ENCODE data around the gene OCLN.

Gene OCLN

GRCh38 chr5:69484891-69485290 is 7.7 kb upstream of the OCLN start:
- Histone ChIP-seq H3K4me2 (ENCODE audit: low read length) (no peak overlapping the region), H2AFZ (ENCODE audit: low read depth, low read length) (no peak overlapping the region), H3K27me3 (ENCODE audit: low read depth, low read length) (no peaks in the 10 kb centered on the region), H3K9ac (ENCODE audit: low read length) (no peak overlapping the region), H3K9me3 (ENCODE audit: insufficient read depth, low read length) (no peaks in the 10 kb centered on the region), H3K27ac (ENCODE audit: low read length) (no peak overlapping the region), H3K36me3 (replicated peaks; ENCODE audit: low read depth, low read length) (no peaks in the 10 kb centered on the region), H3K79me2 (ENCODE audit: low read length) (no peaks in the 10 kb centered on the region), H4K20me1 (ENCODE audit: insufficient read depth, low read length) (no peaks in the 10 kb centered on the region), H3K4me1 (ENCODE audit: low read length) (no peaks in the 10 kb centered on the region), H3K4me3 (ENCODE audit: low read length) (no peak overlapping the region)
- TF ChIP-seq EZH2phosphoT487 (IDR thresholded peaks at IDR 0.05; ENCODE audit: low read depth): no peak
- TF ChIP-seq CTCF (IDR thresholded peaks at IDR 0.05; ENCODE audit: low read depth, low read length): no peak

- Histone ChIP-seq H3K4me3 (ENCODE audit: low read length) (no peak overlapping the region), H3K4me1 (ENCODE audit: low read length) (no peaks in the 10 kb centered on the region)
Measured at GRCh38 chr5:69485471-69485870, 7.1 kb upstream of the OCLN start.

GRCh38 chr5:69489246-69489645 is 3.3 kb upstream of the OCLN start:
- Histone ChIP-seq H3K36me3 (replicated peaks; ENCODE audit: low read depth, low read length) (no peaks in the 10 kb centered on the region), H3K27me3 (ENCODE audit: low read depth, low read length) (no peaks in the 10 kb centered on the region), H3K9me3 (ENCODE audit: insufficient read depth, low read length) (no peaks in the 10 kb centered on the region), H3K9ac (ENCODE audit: low read length) (no peak overlapping the region), H3K27ac (ENCODE audit: low read length) (no peak overlapping the region), H3K4me2 (ENCODE audit: low read length) (no peak overlapping the region), H3K4me1 (ENCODE audit: low read length) (no peaks in the 10 kb centered on the region), H2AFZ (ENCODE audit: low read depth, low read length) (no peak overlapping the region), H3K79me2 (ENCODE audit: low read length) (no peaks in the 10 kb centered on the region), H3K4me3 (ENCODE audit: low read length) (no peak overlapping the region), H4K20me1 (ENCODE audit: insufficient read depth, low read length) (no peaks in the 10 kb centered on the region)
- TF ChIP-seq EZH2phosphoT487 (IDR thresholded peaks at IDR 0.05; ENCODE audit: low read depth): no peak
- TF ChIP-seq CTCF (IDR thresholded peaks at IDR 0.05; ENCODE audit: low read depth, low read length): no peak

More at GRCh38 chr5:69485471-69485870, 7.1 kb upstream of the OCLN start:
- TF ChIP-seq CTCF (IDR thresholded peaks at IDR 0.05; ENCODE audit: low read depth, low read length) (no peak), EZH2phosphoT487 (IDR thresholded peaks at IDR 0.05; ENCODE audit: low read depth) (no peak)
- no peaks in the 10 kb centered on the region for H3K79me2 ChIP-seq (ENCODE audit: low read length)
- H3K4me2 ChIP-seq (ENCODE audit: low read length): no peak overlapping the region
- H3K27ac ChIP-seq (ENCODE audit: low read length): no peak overlapping the region
- H3K9ac ChIP-seq (ENCODE audit: low read length): no peak overlapping the region
- H2AFZ ChIP-seq (ENCODE audit: low read depth, low read length): no peak overlapping the region
- H4K20me1 ChIP-seq (ENCODE audit: insufficient read depth, low read length): no peaks in the 10 kb centered on the region
- no peaks in the 10 kb centered on the region for H3K36me3 ChIP-seq (replicated peaks; ENCODE audit: low read depth, low read length)
- no peaks in the 10 kb centered on the region for H3K27me3 ChIP-seq (ENCODE audit: low read depth, low read length)
- no peaks in the 10 kb centered on the region for H3K9me3 ChIP-seq (ENCODE audit: insufficient read depth, low read length)

- no peak overlapping the region for H3K9ac ChIP-seq (ENCODE audit: low read length)
- no peaks in the 10 kb centered on the region for H3K4me1 ChIP-seq (ENCODE audit: low read length)
- H3K36me3 ChIP-seq (replicated peaks; ENCODE audit: low read depth, low read length): no peaks in the 10 kb centered on the region
- H3K4me2 ChIP-seq (ENCODE audit: low read length): no peak overlapping the region
- H4K20me1 ChIP-seq (ENCODE audit: insufficient read depth, low read length): no peaks in the 10 kb centered on the region
- H3K79me2 ChIP-seq (ENCODE audit: low read length): no peaks in the 10 kb centered on the region
- no peak overlapping the region for H2AFZ ChIP-seq (ENCODE audit: low read depth, low read length)
- H3K27me3 ChIP-seq (ENCODE audit: low read depth, low read length): no peaks in the 10 kb centered on the region
- no peak for TF ChIP-seq CTCF (IDR thresholded peaks at IDR 0.05; ENCODE audit: low read depth, low read length)
- TF ChIP-seq EZH2phosphoT487 (IDR thresholded peaks at IDR 0.05; ENCODE audit: low read depth): no peak
- H3K4me3 ChIP-seq (ENCODE audit: low read length): no peak overlapping the region
- H3K9me3 ChIP-seq (ENCODE audit: insufficient read depth, low read length): no peaks in the 10 kb centered on the region
- H3K27ac ChIP-seq (ENCODE audit: low read length): no peak overlapping the region
Measured at GRCh38 chr5:69491027-69491426, 1.6 kb upstream of the OCLN start.
